OCI-LY7 (cell line): ENCODE results near the gene ADSS1. TPM values are rescaled to one million over a fixed set of nuclear protein-coding genes. Genes with fewer than 3 reads are reported as not detected.

Experiments
- BruUV-seq: library from RNA; stranded (reverse); fragments of 400-500 nt; replicated peaks from 2 replicates; lab custom pipeline; 2021; lab: Mats Ljungman, UMichigan
- CTCF ChIA-PET: fragments of 300-600 bp; sonication (Branson Sonifier 250); formaldehyde crosslinking; loops from one replicate; lab custom pipeline; 2022; ENCODE audit warnings: antibody characterized with exemption; ENCODE audit not compliant: unreplicated experiment; lab: Charles Lee
- POLR2A ChIA-PET: fragments of 300-600 bp; sonication (Branson Sonifier 250); formaldehyde crosslinking; loops from one replicate; lab custom pipeline; 2022; ENCODE audit warnings: antibody characterized with exemption; lab: Charles Lee
- DNase-seq: peaks from one replicate; pipeline ENCODE4 v3.0.0-alpha.2; 2015; ENCODE audit warnings: low spot score
- H2AFZ ChIP-seq: fragments of 200-600 bp; sonication (generic), shearing (Covaris generic); 2 replicates; pipeline ENCODE4 v1.6.1; 2014; ENCODE audit warnings: mild to moderate bottlenecking, antibody characterized with exemption, low read length, moderate library complexity
- H3K27ac ChIP-seq: fragments of 200-600 bp; sonication (generic); 2 replicates; pipeline ENCODE4 v1.5.1; 2014; ENCODE audit warnings: mixed run types, low read depth, mild to moderate bottlenecking, moderate library complexity, low read length, inconsistent platforms; ENCODE audit not compliant: poor library complexity, severe bottlenecking
- H3K36me3 ChIP-seq: fragments of 200-600 bp; sonication (generic); 2 replicates; pipeline ENCODE4 v1.6.1; 2014; ENCODE audit warnings: mild to moderate bottlenecking, antibody characterized with exemption, low read length, moderate library complexity, mixed read lengths; ENCODE audit not compliant: insufficient read depth
- H3K4me1 ChIP-seq: fragments of 200-600 bp; sonication (generic); 2 replicates; pipeline ENCODE4 v1.5.1; 2014; ENCODE audit warnings: mild to moderate bottlenecking, low read length; ENCODE audit not compliant: insufficient read depth, poor library complexity, severe bottlenecking
- H3K4me2 ChIP-seq: fragments of 200-600 bp; sonication (generic); 2 replicates; pipeline ENCODE4 v1.6.1; 2014; ENCODE audit warnings: mild to moderate bottlenecking, low read length
- H3K4me3 ChIP-seq: fragments of 200-600 bp; sonication (generic); 2 replicates; pipeline ENCODE4 v1.5.1; 2014; ENCODE audit warnings: mild to moderate bottlenecking, low read depth, low read length; ENCODE audit not compliant: poor library complexity, severe bottlenecking
- H3K79me2 ChIP-seq: fragments of 200-600 bp; sonication (generic); 2 replicates; pipeline ENCODE4 v1.6.1; 2016; ENCODE audit warnings: low read depth, mild to moderate bottlenecking, low read length, moderate library complexity, mixed read lengths; ENCODE audit not compliant: insufficient read depth
- H3K9me2 ChIP-seq: fragments of 200-600 bp; sonication (generic); 2 replicates; pipeline ENCODE4 v1.6.1; 2016; ENCODE audit warnings: mild to moderate bottlenecking, low read length, mixed read lengths; ENCODE audit not compliant: insufficient read depth
- H3K9me3 ChIP-seq: fragments of 200-600 bp; sonication (generic); 2 replicates; pipeline ENCODE4 v1.6.1; 2014; ENCODE audit warnings: mild to moderate bottlenecking, mixed run types, low read length, mixed read lengths
- H4K20me1 ChIP-seq: fragments of 200-600 bp; sonication (generic); 2 replicates; pipeline ENCODE4 v1.6.1; 2014; ENCODE audit warnings: mild to moderate bottlenecking, antibody characterized with exemption, low read length, moderate library complexity, mixed read lengths; ENCODE audit not compliant: insufficient read depth
- EZH2phosphoT487 ChIP-seq: fragments of 200-600 bp; sonication (generic); IDR thresholded peaks from 2 replicates; pipeline ENCODE4 v1.6.1; 2018; ENCODE audit warnings: low read depth, borderline replicate concordance, mild to moderate bottlenecking, mixed run types, antibody characterized with exemption, low read length, moderate library complexity, mixed read lengths
- intact Hi-C: fragments of 100-400 bp; cut with micrococcal nuclease; formaldehyde crosslinking; loops from one replicate; pipeline ENCODE4 v1.10.0; 2022; ENCODE audit not compliant: unreplicated experiment
- total RNA-seq, 2 experiments: library from RNA; depleted of rRNA in 1 of 2; stranded (reverse); fragments of >200 nt in 1 of 2; shearing (Covaris generic) in 1 of 2; gene quantifications; 2 replicates each; pipeline ENCODE4 v1.2.3, GENCODE V29; 2014 to 2022
- TF ChIP-seq, protein P1 (sequence below): fragments of 200-600 bp; sonication (generic); conservative IDR thresholded peaks from 2 replicates; pipeline ENCODE4 v1.5.1; 2014; ENCODE audit warnings: mild to moderate bottlenecking, antibody characterized with exemption, low read length, moderate library complexity, mixed read lengths

The ADSS1 gene
- total RNA-seq, 2 experiments from 2014 or later, result 2.8 TPM; not detected in 1

GRCh38 chr14:104718871-104719270, 5.2 kb upstream of the ADSS1 start:
- H3K9me3 ChIP-seq, result no peaks in the 10 kb centered on the region
- no peak overlapping the region for H3K27ac ChIP-seq
- CTCF ChIA-PET, result no interaction called here
- H3K9me2 ChIP-seq, result no peaks in the 10 kb centered on the region
- H2AFZ ChIP-seq, result no peak overlapping the region
- peaks cover 5% of the 10 kb centered on the region for H3K4me1 ChIP-seq
- POLR2A ChIA-PET, result no interaction called here
- H3K4me3 ChIP-seq, result no peak overlapping the region
- H4K20me1 ChIP-seq, result no peaks in the 10 kb centered on the region
- H3K4me2 ChIP-seq, result no peak overlapping the region
- 0 out of 2 replicates have a peak, but pooled peaks cover 2% of the 10 kb centered on the region for H3K36me3 ChIP-seq
- H3K79me2 ChIP-seq, result no peaks in the 10 kb centered on the region
- TF ChIP-seq, protein P1, sequence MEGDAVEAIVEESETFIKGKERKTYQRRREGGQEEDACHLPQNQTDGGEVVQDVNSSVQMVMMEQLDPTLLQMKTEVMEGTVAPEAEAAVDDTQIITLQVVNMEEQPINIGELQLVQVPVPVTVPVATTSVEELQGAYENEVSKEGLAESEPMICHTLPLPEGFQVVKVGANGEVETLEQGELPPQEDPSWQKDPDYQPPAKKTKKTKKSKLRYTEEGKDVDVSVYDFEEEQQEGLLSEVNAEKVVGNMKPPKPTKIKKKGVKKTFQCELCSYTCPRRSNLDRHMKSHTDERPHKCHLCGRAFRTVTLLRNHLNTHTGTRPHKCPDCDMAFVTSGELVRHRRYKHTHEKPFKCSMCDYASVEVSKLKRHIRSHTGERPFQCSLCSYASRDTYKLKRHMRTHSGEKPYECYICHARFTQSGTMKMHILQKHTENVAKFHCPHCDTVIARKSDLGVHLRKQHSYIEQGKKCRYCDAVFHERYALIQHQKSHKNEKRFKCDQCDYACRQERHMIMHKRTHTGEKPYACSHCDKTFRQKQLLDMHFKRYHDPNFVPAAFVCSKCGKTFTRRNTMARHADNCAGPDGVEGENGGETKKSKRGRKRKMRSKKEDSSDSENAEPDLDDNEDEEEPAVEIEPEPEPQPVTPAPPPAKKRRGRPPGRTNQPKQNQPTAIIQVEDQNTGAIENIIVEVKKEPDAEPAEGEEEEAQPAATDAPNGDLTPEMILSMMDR, result no peak
- TF ChIP-seq EZH2phosphoT487, result no peak
- no peak for DNase-seq
- no TSS peak for BruUV-seq
- intact Hi-C loops, result no loop called here

DNA sequence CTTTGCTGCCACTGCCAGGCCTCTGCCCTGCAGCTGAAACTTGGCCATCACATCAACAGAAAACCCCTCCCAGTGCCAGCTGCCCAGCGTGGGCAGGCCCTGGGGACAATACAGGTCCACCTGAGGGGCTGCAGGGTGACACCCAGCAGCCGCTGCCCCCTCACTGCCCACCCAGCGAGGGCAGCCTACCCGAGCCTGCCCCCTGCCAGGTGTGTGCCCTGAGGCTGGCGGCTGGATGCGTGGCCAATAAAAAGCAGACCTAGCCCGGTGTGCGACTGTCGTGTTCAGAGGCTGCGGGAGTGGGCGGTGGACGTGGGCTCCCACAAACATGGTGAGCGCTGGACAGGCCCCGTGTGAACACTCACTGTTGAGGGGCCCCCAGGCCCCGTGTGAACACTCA, 4.7 kb upstream of the ADSS1 start:
- no peak overlapping the region for H3K27ac ChIP-seq
- ChIA-PET CTCF (no interaction called here), POLR2A (no interaction called here)
- BruUV-seq, result no TSS peak
- H3K4me2 ChIP-seq, result no peak overlapping the region
- intact Hi-C loops, result no loop called here
- no peaks in the 10 kb centered on the region for H3K9me2 ChIP-seq
- H3K9me3 ChIP-seq, result no peaks in the 10 kb centered on the region
- H3K4me1 ChIP-seq, result peaks cover 5% of the 10 kb centered on the region
- DNase-seq, result no peak
- no peak overlapping the region for H2AFZ ChIP-seq
- no peaks in the 10 kb centered on the region for H4K20me1 ChIP-seq
- H3K36me3 ChIP-seq, result no peaks in the 10 kb centered on the region
- no peaks in the 10 kb centered on the region for H3K79me2 ChIP-seq
- TF ChIP-seq EZH2phosphoT487, result no peak
- TF ChIP-seq, protein P1, result no peak
- H3K4me3 ChIP-seq, result no peak overlapping the region

- H3K36me3 ChIP-seq, result no peaks in the 10 kb centered on the region
- no peak for DNase-seq
- H2AFZ ChIP-seq, result no peak overlapping the region
- ChIA-PET CTCF (interaction anchor here (1.4 kb wide), 1 partner anchor 64 kb away, joined by 3 read pairs; no protein-coding TSS in a partner anchor), POLR2A (no interaction called here)
- H3K9me3 ChIP-seq, result no peaks in the 10 kb centered on the region
- peaks cover 5% of the 10 kb centered on the region for H3K4me1 ChIP-seq
- TF ChIP-seq EZH2phosphoT487, result no peak
- TF ChIP-seq, protein P1, result no peak
- no peak overlapping the region for H3K4me2 ChIP-seq
- no peaks in the 10 kb centered on the region for H3K79me2 ChIP-seq
- no peak overlapping the region for H3K27ac ChIP-seq
- H3K9me2 ChIP-seq, result no peaks in the 10 kb centered on the region
- H4K20me1 ChIP-seq, result no peaks in the 10 kb centered on the region
- BruUV-seq, result no TSS peak
- intact Hi-C loops, result no loop called here
- no peak overlapping the region for H3K4me3 ChIP-seq
Measured at GRCh38 chr14:104721505-104722431, 2.3 kb upstream of the ADSS1 start.
